HPDE6-E6E7 (cell line): ENCODE data around the gene MTUS2.
A peak's percentile ranks its signal among the peaks of the same experiment; 100 is the strongest.
"Not testable (repeated sequence)": the region's sequence is repeated elsewhere in the genome, so short reads cannot be mapped to it uniquely, and the experiment has no call there.

ENCODE experiments used
- DNase-seq: peaks from one replicate; pipeline ENCODE4 v3.0.0; 2011; ENCODE audit warnings: missing footprints; ENCODE audit errors: extremely low spot score

Gene MTUS2

DNA sequence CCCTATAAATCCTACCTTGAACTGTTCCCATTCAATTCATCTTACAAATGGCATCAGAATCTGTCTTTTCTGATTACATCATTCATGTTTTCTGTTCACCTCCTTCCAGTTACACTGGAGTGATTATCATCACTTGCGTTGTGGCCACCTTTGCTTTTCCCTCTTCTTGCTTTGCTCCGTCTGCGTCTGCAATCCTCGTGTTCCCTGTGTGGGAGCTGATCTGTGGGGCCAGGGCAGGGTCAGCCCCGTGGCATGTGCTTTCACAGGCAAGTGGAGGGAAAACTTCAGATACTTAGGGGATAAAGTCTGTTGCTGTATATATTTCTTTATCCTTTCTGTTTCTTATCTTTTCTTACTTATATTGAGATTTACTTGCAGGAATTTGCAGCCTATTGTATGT is 497.7 kb downstream of the MTUS2 start:
- DNase-seq: no peak

DNA sequence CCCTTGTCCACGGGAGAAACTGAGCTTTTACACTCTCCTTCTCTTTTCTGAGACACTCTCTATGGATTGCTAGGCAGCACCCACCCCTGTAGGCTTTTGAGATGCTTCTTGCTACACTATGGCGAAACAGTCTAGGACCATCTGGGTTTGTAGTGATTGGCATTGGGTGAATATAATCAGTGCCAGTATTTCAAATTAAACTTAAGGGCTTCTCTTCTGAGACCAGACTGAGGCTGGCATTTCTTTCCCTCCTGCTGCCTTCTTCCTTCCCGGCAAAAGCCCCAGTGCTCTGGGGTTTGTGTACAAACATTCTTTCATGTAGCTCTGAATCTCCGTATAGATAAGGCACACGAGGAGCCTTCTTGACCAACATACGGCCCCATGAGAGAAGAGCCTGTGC is 498.6 kb downstream of the MTUS2 start:
- no peak for DNase-seq

DNA sequence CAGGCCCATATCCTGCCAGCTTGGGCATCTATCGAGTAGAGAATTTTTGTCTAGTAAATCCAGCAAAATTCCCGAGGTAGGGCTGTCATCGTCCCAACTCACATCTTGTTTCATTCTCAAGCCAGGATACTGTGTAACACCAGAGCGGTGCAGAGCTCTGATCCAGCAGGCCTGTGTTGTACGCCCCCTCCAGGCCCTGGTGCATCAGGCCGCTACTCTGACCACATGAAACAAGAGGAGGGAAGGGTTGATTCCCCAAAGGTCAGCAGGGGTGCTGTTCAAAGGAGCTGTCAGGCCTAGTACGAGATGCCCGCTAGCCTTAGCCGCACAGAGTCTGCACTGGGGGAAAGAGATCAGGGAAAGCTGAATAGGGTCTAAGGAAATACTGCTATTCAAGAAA is 499.3 kb downstream of the MTUS2 start:
- no peak for DNase-seq

DNA sequence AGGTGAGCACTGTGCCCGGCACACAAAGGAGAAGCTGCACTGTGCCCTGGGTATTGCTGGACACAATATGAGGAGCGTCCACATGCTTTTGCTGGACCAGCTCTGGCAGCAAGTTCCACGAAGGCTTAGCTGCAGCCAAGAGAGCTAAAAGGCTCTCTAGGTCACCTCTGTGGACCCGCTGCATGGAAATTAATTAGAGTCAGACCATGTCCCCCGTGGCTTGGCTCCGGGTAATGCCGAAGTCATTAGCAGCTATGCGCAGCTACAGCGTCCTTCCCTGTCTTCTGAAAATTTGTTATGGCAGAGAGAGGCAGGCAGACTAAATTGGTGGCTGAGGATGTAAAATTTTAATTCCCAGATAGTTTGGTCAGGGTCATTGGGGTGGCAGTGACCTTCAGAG is 503.8 kb downstream of the MTUS2 start:
- no peak for DNase-seq

DNA sequence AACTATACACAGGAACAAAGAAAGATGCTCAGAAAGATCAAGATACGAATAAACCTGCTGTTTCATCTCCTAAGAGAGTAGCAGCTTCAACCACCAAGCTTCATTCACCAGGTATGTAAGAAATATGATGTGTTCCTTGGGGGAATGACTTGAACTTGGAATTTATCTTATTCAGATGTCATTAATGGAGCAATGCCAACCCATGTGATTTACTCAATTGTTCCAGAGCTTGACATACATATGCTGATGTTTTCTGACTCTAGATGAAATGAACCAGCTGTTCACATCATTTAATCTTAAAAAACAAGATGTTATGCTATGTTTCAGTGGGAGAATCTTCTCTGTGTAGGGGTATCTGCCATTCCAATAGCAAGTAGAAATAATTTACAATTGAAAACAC is 504.5 kb downstream of the MTUS2 start:
- no peak for DNase-seq

DNA sequence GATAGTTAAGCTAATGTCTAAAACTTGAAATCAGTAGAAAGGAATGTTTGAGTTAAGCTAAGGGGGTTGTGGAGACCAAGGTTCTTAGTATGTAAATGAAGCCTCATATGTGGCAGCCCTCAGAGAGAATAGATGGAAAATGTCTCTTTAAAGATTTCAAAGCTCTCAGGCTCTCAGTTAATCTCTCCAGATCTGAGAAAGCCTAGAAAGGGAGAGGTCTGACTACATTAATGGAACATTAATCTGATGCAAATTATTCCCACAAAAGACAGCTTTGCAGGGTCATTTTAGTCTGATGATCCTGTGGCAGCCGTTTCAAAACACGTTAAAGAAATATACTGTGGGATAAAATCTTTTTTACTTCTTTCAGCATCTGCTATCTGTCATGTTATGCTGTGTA is 508.4 kb downstream of the MTUS2 start:
- no peak for DNase-seq

DNA sequence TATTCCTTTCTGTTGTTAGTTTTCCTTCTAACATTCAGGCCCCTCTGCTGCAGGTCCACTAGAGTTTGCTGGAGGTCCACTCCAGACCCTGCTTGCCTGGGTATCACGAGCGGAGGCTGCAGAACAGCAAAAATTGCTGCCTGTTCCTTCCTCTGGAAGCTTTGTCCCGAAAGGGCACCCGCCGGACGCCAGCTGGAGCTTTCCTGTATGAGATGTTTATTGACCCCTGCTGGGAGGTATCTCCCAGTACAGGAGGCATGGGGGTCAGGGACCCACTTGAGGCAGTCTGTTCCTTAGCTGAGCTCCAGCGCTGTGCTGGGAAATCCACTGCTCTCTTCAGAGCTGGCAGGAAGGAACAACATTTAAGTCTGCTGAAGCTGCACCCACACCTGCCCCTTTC is 516.2 kb downstream of the MTUS2 start:
- DNase-seq: no peak

DNA sequence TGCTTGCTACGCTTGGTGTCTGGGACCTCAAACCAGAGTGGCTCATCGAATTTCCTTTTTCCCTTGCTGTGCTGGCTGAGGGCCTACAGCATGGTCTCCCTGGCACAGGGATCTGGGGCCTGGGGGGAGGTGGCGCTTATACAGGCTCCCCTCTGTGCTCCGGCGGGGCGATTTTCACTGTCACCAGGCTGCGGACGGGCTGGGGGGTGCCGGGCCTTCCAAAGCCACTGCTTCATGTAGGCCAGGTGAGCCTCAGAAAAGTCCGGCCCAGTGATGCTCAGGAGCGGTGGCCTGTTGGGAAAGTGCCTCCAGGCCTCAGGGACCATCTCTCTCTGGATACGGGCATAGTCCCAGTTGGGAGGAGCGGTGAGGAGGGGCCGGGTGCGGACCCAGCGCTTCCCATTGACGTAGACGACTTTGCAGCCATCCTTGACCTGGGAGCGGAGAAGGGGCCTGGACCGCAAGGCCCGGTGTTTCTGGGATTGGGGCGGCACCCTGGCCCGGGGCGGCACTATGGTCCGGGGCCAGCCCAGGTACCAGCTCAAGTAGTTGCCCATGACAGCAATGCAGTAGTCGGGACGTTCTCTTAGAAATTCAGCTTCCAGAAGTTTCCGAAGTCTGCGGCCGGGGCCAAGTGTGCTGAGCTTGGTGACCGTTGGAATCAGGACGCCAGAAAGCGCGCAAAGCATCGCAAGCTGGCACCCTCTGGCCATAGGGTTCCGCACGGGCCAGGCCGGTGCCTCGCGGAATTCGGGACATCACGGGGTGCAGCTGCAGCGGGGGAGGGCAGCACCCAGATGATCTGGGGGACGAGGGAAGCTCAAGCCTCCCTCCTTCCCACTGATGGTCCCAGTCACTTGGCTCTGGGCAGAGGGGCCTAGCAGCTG is 519.5 kb downstream of the MTUS2 start:
- no peak for DNase-seq

DNA sequence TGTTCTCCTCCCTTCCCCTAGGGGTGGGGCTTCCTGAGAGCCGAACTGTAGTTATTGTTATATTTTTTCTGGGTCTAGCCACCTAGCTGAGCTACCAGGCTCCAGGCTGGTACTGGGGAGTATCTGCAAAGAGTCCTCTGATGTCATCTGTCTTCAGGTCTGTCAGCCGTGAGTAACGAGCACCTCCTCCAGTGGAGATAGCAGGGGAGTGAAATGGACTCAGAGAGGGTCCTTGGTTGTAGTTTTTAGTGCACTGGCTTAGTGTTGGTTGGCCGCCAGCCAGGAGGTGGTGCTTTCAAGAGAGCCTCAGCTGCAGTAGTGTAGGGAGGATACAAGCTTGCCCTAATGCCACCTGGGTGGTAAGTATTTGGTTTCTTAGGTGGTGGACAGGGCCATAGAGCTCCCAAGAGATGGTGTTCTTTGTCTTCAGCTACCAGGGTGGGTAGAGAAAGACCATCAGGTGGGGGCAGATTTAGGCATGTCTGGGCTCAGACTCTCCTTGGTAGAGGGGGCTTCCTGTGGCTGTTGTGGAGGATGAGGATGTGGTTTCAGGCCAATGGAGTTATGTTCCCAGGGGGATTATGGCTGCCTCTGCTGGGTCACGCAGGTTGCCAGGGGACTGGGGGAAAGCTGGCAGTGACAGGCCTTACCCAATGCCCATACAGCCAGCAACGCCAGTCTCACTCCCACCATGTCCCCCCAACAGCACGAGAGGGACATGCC is 525.9 kb downstream of the MTUS2 start:
- DNase-seq: not testable (repeated sequence)

DNA sequence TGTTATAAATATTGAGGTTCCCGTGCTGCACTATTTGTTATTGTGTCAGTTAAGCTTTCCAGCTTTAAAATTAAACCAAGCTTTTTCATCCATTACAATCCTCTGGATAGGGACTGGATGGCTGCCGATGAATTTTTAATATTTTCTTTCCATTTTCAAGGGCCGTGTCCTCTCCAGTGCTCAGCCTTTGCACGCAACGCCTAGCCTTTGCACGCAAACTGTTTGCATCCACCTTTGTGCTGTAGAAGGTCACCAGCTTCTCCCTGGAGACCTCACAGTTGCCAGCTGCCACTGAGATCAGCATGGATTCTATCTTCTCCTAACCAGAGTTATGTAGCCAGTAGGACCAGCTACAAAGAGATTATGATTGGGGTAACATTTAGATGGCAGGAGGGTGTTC is 534.9 kb downstream of the MTUS2 start:
- no peak for DNase-seq

DNA sequence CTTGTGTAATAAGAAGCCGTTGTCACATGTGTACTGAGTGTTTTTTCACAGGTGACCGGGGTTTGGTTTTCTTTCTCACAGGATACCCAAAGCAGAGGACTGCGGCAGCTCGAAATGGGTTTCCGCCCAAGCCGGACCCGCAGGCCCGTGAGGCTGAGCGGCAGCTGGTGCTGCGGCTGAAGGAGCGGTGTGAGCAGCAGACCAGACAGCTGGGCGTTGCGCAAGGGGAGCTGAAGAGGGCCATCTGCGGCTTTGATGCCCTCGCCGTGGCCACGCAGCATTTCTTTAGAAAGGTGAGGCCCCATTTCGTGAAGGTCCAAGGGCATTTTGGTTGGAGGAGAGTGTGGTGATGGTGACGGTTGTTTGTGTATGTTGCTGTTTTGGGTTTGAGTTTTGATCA is 539.0 kb downstream of the MTUS2 start:
- DNase-seq: no peak

DNA sequence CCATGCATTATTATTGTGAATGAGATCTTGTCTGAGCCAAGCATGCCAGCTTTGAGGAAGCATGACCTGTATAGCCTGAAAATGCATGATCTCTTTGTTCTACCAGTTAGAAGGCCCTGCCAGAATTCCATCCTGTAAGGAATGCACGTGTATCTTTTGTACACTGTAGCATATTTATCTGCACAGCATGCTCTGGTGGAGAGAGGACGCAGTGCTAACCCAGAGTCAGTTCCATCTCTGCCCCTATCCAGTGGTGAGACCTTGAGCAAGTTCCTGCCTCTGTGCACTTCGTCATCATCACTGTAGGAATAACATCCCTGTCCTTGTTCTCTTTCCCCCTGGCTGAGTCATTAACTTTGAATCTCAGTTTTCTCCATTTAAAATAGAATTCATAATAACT is 541.6 kb downstream of the MTUS2 start:
- no peak for DNase-seq

DNA sequence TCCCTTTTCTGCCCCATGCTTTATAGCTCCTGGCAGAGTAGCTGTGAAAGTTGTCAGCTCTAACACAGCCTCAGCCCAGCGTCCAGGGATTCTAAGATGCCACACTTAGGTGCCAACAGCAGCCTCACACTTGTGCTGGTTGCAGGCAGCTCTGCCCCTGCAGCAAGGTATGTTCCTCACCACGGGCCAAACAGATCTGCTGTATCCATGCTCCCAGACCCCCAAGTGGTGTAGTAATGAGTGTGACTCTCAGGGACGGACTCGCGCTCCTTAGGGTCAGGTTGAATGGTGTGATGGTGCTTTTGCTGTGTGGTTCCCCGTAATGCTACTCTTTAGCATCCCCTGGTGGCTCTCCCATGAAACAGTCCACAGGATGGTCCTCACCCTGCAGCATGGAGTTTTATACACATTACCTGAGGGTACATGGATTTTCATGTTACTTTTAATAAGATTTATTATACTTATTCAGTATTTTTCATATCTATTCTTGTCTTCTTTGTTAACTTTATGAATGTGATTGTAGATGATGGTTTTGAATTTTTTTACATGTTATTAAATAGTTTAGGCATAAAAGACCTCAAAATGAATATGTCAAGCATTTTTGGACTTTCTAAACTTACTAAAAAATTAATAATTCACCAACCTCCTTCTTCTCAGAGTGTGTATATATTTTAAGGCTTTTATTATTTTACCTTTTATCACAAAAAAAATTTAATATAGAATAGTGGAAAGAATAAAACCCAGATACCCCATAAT is 542.9 kb downstream of the MTUS2 start:
- DNase-seq: peak; percentile 12

DNA sequence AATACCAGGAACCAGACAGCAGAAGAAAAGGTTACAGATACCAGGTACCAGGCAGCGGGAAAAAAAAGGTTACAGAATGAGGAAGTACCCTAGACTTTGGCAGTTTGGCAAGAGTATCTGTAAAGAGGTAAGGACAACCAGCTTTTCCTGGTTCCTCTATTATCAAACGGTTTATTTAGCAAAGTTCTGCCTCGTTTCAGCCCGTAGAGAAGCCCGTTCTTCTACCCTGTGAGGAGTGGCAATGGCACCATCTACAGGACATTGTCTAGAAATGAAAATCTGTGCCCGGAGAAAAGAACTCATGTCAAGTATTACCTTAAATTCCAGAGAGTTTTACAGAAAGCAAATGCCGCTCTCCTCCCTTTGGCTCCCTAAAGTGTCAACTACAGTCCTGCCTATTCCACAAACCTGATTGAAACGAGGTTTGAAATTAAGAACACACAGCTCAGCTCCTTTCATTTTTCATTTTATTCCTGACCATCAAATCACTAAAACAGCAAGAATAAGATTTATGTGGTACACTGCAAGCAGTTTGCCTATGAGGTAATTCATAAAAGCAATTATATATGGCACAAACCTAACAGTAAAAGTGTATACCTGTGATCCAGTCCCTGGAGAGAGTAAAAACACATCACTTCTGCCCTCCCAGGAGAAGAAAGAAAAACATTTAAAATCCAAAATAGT is 549.1 kb downstream of the MTUS2 start:
- peak; percentile 1 for DNase-seq

DNA sequence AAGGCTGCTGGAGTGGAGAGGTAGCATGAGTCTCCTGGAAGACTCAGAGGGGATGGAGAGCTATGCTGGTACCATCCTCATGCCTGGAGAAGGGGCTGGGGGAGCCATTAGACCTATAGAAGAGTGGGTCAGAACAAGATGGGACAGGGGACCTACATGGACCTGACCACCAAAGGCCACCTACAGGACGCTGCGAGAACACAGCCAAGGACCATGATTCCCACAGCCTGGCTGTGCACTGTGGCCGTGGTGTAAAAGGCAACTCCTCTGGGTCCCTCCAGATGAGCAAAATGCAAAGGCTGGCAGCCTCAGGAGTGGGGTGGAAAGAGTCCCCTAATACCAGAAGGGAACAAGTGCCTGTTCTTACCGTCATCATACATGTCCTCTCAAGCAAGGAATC is 559.1 kb downstream of the MTUS2 start:
- no peak for DNase-seq

DNA sequence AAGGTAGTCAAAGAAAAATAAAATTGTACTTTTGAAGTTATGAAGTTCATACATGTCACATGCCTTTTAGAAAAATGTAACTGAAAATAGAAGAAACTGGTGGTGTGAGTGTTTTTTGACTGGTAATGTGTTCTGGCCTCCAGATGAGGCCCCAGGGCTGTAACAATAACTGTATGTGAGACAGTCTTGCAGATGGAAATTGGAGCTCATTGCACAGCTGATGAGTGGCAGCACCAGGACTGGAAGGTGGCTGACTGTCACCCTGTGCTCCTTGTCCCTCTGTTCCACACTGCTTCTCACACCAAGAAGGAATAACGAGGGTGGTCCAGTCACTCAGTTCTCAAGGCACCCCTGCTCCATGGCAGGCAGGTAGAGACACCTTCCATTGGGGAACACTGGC is 559.7 kb downstream of the MTUS2 start:
- no peak for DNase-seq

DNA sequence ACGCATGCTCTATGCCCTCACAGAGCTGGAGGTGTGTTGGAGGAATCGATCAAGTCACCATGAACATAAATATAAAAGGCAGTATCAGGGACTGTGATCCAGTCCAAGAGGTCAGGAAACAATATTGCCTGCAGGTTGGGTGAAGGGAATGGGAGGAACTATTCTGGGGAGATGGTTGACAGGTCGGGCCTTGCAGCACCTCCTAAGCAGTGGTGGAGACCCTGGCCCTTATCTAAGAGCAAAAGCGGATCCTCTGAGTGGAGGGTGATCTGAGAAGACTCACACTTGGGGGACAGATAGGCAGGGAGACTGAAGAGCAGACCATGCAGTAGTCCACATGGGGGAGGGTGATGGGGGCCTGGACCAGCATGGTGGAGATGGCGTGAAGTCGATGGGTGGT is 561.9 kb downstream of the MTUS2 start:
- no peak for DNase-seq

DNA sequence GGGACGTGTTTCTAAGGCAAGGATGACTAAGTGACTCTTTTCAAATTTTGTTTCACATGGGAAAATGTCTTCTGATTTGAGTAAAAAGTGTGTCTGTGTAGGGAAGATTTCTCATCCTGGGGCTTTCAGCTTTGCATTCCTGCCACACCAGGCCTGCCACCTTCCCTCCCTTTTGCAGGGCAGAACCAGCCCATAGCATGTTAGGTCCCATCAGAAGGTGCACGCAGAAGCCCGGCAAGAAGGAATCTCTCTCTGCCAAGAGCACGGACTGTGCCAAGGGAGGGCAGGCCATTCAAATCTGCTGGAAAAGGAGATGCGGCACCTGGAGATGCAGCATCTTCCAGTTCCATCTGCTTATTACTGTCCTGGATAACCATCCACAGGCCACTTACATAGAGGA is 563.3 kb downstream of the MTUS2 start:
- DNase-seq: no peak

DNA sequence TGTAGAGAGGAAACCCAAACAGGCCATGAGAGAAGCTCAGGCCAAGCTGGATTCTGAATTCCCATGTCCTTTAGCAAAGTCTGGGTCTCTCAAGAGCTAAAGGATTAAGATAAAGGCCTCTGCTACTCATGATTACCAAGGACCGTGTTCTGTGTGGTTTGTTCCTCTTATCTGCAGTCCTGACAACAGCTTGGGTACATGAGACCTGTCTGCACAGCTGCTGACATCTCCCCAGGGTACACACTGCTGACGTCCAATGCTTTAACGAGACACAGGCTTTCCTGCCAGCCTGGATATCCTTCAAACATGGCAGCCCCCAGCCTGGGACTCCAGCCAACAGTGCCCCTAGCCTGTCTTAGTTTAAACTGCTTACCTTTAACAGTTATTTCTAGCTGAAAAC is 564.3 kb downstream of the MTUS2 start:
- DNase-seq: no peak

DNA sequence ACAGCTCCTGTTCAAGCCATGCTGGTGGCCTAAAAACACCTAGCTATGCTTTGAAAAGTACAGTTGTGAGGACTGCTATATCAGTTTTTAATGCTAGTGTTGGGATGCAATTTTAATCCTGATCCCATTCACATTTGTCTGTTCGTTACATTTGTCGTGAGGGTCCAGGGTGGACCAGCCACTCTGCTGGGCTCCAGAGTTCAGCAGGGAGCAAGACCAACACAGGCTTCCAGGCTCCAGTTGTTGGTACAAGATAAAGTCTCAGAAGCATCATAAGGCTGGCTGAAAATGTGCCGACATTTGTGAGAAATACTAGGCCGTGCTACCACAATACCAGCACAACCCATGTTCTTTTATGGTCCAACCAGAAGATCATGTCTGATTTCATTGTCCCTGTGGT is 564.7 kb downstream of the MTUS2 start:
- DNase-seq: no peak

DNA sequence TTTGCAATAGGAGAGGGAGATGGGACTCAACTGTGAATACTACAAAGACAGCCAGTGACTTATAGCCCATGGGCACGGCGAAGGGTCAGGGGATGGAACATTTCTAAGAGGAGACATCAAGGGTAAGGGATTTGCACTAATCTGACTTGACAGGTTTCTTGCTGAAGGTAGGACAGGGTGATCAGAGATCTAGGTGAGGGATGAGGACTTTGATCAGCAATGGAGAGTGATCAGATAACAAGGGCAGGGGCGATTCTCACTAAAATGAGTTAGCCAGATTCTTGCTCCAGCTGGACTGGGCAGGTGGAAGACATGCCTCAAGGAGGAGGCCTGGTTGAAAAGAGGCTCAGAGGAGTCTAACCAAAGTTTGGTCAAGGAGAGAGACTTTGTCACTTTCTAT is 566.1 kb downstream of the MTUS2 start:
- DNase-seq: no peak

DNA sequence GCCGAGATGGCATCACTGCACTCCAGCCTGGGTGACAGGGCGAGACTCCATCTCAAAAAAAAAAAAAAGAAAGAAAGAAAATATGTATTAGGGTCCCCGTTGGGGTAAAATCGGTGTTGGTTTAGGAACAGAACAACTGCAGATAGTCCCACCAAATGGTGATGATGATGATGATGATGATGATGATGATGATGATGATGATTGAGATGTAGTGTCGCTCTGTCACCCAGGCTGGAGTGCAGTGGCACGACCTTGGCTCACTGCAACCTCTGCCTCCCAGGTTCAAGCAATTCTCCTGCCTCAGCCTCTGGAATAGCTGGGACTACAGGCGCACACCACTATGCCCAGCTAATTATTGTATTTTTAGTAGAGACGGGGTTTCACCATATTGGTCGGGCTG is 570.5 kb downstream of the MTUS2 start:
- DNase-seq: not testable (repeated sequence)
